ENCODE measurements around the gene TMEM131. TPM values are rescaled to one million over a fixed set of nuclear protein-coding genes. Genes with fewer than 3 reads are reported as not detected.

TMEM131 gene
- total and polyA plus RNA-seq, 10 of the 15 experiments (the other 5 are each of a cell fraction or from before 2014, with no cell fraction given) = 6.0 to 48.2 (median 23.2) TPM

GRCh38 chr2:98004613-98005012 lies 8.9 kb upstream of the TMEM131 start:
- Histone ChIP-seq H3K36me3 (ENCODE audit: control insufficient read depth in 2 of 2, insufficient read depth in 2 of 2, low read length in 1 of 2) (no peaks in the 10 kb centered on the region), H4K20me1 (ENCODE audit: control insufficient read depth, insufficient read depth) (no peaks in the 10 kb centered on the region), H3K9ac (ENCODE audit: control insufficient read depth, insufficient read depth, low read length) (no peak overlapping the region), H3K27ac (ENCODE audit: control insufficient read depth, insufficient read depth) (no peak overlapping the region), H2AFZ (ENCODE audit: control insufficient read depth, low read depth, low read length) (no peak overlapping the region), H3K4me3 (no peak overlapping the region), H3K9me3 (replicated peaks; ENCODE audit: control insufficient read depth, insufficient read depth, low read length) (no peaks in the 10 kb centered on the region), H3K4me1 (ENCODE audit: control insufficient read depth, insufficient read depth, low read length) (peaks cover under 1% of the 10 kb centered on the region; the same call in 1 of the 2 replicates), H3K4me2 (ENCODE audit: control insufficient read depth, insufficient read depth) (no peak overlapping the region), H3K79me2 (ENCODE audit: control insufficient read depth, insufficient read depth, low read length) (no peaks in the 10 kb centered on the region), H3K27me3 (replicated peaks in 1 of 2; ENCODE audit: control insufficient read depth in 2 of 2, insufficient read depth in 2 of 2, low read length in 1 of 2) (no peaks in the 10 kb centered on the region)
- SMC1A ChIA-PET (ENCODE audit: uncharacterized antibody, unreplicated experiment) = interaction anchor here (0.6 kb wide), 1 partner anchor 117 kb away, joined by 3 read pairs; no protein-coding TSS in a partner anchor
- ATAC-seq (no peak), FAIRE-seq (no peak), DNase-seq (ENCODE audit: low read depth, low spot score) (no peak)
- in situ Hi-C loops (cut with MboI) = loop anchor here (25.0 kb wide), 1 partner anchor 1942 kb away; no protein-coding TSS in a partner anchor
- RAD21 ChIA-PET (ENCODE audit: unreplicated experiment) = no interaction called here
- WGBS (ENCODE audit: insufficient coverage, insufficient replicate concordance, low lambda C conversion rate, missing lambda C conversion rate) = 93% methylated on average over 3 of the region's 3 CpGs
- intact Hi-C loops (cut with micrococcal nuclease; ENCODE audit: unreplicated experiment) = no loop called here
- BruUV-seq (replicated peaks) = no TSS peak
- TF ChIP-seq IRF3 (IDR thresholded peaks at IDR 0.05) = no peak
- no peak for TF ChIP-seq DPF2 (IDR thresholded peaks at IDR 0.05)
- TF ChIP-seq HCFC1 (IDR thresholded peaks at IDR 0.05; ENCODE audit: low read length) = no peak
- no peak for TF ChIP-seq ATF2 (IDR thresholded peaks at IDR 0.05; ENCODE audit: low read length)
- TF ChIP-seq RB1 (IDR thresholded peaks at IDR 0.05; ENCODE audit: borderline replicate concordance) = no peak
- no peak for TF ChIP-seq SMAD1 (IDR thresholded peaks at IDR 0.05; ENCODE audit: low read depth, partially characterized antibody)
- no peak for TF ChIP-seq STAT1 (conservative IDR thresholded peaks at IDR 0.05)
- TF ChIP-seq MTA2 (IDR thresholded peaks at IDR 0.05; ENCODE audit: low read depth) = no peak
- no peak for TF ChIP-seq BHLHE40 (IDR thresholded peaks at IDR 0.05; ENCODE audit: borderline replicate concordance in 1 of 2, low read depth in 2 of 2, low read length in 1 of 2)
- no peak for TF ChIP-seq TCF12 (IDR thresholded peaks at IDR 0.05; ENCODE audit: low read depth, low read length)
- TF ChIP-seq RFX5 (IDR thresholded peaks at IDR 0.05; ENCODE audit: low read depth, low read length) = no peak
- TF ChIP-seq CBFB (IDR thresholded peaks at IDR 0.05; ENCODE audit: low read depth) = no peak
- no peak for TF ChIP-seq RUNX3 (IDR thresholded peaks at IDR 0.05; ENCODE audit: low read length)
- TF ChIP-seq FOXM1 (IDR thresholded peaks at IDR 0.05; ENCODE audit: low read depth, low read length) = no peak
- TF ChIP-seq RELA (IDR thresholded peaks at IDR 0.05; ENCODE audit: borderline replicate concordance, partially characterized antibody) = no peak
- TF ChIP-seq MTA3 (IDR thresholded peaks at IDR 0.05; ENCODE audit: borderline replicate concordance, low read length) = no peak
- TF ChIP-seq ETV6 (conservative IDR thresholded peaks at IDR 0.05 in 1 of 2, IDR thresholded peaks at IDR 0.05 in 1 of 2; ENCODE audit: borderline replicate concordance in 1 of 2, low read depth in 1 of 2) = no peak
- no peak for TF ChIP-seq YY1 (IDR thresholded peaks at IDR 0.05; ENCODE audit: low read depth, low read length)
- TF ChIP-seq SMAD5 (IDR thresholded peaks at IDR 0.05; ENCODE audit: low read depth) = no peak
- TF ChIP-seq IRF5 (IDR thresholded peaks at IDR 0.05; ENCODE audit: borderline replicate concordance) = no peak
- CTCF ChIA-PET = interaction anchor here (0.5 kb wide), 1 partner anchor 68 kb away, joined by 3 read pairs; no protein-coding TSS in a partner anchor
- POLR2A ChIA-PET = no interaction called here

All from GM12878 (cell line).